Measurements from ENCODE around the gene RALGAPA2. TPM values are rescaled to one million over a fixed set of nuclear protein-coding genes. Genes with fewer than 3 reads are reported as not detected.

RALGAPA2 gene
- total RNA-seq, 1 donor from 2014 or later: 21.0 TPM

DNA sequence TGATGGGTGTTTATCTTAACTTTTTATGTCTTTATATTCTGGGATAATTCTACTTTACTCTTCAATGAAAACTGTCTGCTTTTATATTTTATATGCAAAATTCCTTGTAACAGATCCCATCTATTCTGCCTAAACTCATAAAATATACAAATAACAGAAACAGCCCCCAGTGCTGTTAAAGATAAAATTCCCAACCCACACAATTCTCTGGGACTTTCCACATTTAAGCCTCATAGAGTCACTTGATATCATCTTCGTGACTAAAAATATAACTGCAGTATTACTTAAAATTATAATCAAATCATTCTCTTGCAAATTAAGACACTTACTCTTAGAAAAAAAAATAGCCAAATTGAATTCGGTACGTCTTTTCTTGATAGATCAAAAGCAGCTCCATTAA lies 284.4 kb downstream of the RALGAPA2 start:
- H3K4me3 ChIP-seq: no peak overlapping the region
- no peak for DNase-seq
- H3K4me1 ChIP-seq: no peaks in the 10 kb centered on the region
- no peaks in the 10 kb centered on the region for H3K27me3 ChIP-seq (ENCODE audit: low read depth)
- no peaks in the 10 kb centered on the region for H3K36me3 ChIP-seq
- TF ChIP-seq, protein P1, sequence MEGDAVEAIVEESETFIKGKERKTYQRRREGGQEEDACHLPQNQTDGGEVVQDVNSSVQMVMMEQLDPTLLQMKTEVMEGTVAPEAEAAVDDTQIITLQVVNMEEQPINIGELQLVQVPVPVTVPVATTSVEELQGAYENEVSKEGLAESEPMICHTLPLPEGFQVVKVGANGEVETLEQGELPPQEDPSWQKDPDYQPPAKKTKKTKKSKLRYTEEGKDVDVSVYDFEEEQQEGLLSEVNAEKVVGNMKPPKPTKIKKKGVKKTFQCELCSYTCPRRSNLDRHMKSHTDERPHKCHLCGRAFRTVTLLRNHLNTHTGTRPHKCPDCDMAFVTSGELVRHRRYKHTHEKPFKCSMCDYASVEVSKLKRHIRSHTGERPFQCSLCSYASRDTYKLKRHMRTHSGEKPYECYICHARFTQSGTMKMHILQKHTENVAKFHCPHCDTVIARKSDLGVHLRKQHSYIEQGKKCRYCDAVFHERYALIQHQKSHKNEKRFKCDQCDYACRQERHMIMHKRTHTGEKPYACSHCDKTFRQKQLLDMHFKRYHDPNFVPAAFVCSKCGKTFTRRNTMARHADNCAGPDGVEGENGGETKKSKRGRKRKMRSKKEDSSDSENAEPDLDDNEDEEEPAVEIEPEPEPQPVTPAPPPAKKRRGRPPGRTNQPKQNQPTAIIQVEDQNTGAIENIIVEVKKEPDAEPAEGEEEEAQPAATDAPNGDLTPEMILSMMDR (IDR thresholded peaks at IDR 0.05; ENCODE audit: borderline replicate concordance): no peak
- intact Hi-C loops (cut with micrococcal nuclease): no loop called here
- H3K9me3 ChIP-seq (replicated peaks): no peaks in the 10 kb centered on the region
- no peak overlapping the region for H3K27ac ChIP-seq (replicated peaks)

DNA sequence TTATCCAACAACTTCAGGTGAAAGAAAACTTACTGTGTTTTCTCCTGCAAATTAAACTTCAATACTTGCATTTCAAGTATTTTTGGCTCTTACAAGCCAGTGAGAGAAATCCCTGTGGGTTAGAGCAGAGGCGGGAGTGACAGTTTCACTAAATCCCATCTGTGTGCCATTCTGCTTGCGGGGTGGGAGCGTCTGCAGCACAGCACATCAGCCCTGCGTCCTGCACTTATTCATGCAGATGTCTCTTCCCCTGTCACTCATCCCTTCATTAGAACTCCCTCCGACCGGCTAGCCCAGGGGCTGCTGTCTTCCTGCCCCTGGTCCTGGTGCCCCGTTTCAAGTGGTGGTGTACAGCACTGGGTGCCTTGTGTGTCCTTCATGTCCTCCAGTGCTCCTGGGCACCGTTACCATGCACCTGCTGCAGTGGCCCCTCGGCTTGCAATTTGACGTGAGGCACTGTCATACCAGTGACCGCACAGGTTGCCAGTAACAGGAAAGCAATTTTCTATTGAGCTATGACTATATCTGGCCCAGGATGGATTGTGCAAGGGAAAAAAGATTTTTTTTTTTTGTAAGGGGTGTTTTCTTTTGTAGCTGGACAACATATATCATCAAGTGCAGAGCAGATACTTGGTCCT lies 285.1 kb downstream of the RALGAPA2 start:
- Histone ChIP-seq H3K27me3 (ENCODE audit: low read depth) (no peaks in the 10 kb centered on the region), H3K27ac (replicated peaks) (no peak overlapping the region), H3K36me3 (peaks cover 2% of the 10 kb centered on the region), H3K4me3 (no peak overlapping the region), H3K4me1 (no peaks in the 10 kb centered on the region), H3K9me3 (replicated peaks) (no peaks in the 10 kb centered on the region)
- intact Hi-C loops (cut with micrococcal nuclease): no loop called here
- DNase-seq: no peak
- TF ChIP-seq, protein P1 (IDR thresholded peaks at IDR 0.05; ENCODE audit: borderline replicate concordance): no peak

DNA sequence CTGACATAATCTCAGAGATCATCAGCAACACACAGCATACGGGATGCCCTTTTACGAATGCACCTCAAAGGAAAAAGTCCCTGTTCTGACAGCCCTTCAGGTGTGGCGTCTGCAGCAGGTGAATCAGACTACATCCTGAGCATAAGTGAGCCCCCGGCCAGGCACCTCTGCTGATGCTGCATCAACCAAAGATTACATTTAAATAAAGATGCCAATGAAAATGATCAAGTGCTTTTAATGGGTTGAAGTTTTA lies 285.9 kb downstream of the RALGAPA2 start:
- Histone ChIP-seq H3K4me3 (no peak overlapping the region), H3K27me3 (ENCODE audit: low read depth) (no peaks in the 10 kb centered on the region), H3K9me3 (replicated peaks) (no peaks in the 10 kb centered on the region), H3K36me3 (peaks cover 6% of the 10 kb centered on the region), H3K27ac (replicated peaks) (no peak overlapping the region), H3K4me1 (no peaks in the 10 kb centered on the region)
- DNase-seq: no peak
- TF ChIP-seq, protein P1 (IDR thresholded peaks at IDR 0.05; ENCODE audit: borderline replicate concordance): no peak
- intact Hi-C loops (cut with micrococcal nuclease): no loop called here

DNA sequence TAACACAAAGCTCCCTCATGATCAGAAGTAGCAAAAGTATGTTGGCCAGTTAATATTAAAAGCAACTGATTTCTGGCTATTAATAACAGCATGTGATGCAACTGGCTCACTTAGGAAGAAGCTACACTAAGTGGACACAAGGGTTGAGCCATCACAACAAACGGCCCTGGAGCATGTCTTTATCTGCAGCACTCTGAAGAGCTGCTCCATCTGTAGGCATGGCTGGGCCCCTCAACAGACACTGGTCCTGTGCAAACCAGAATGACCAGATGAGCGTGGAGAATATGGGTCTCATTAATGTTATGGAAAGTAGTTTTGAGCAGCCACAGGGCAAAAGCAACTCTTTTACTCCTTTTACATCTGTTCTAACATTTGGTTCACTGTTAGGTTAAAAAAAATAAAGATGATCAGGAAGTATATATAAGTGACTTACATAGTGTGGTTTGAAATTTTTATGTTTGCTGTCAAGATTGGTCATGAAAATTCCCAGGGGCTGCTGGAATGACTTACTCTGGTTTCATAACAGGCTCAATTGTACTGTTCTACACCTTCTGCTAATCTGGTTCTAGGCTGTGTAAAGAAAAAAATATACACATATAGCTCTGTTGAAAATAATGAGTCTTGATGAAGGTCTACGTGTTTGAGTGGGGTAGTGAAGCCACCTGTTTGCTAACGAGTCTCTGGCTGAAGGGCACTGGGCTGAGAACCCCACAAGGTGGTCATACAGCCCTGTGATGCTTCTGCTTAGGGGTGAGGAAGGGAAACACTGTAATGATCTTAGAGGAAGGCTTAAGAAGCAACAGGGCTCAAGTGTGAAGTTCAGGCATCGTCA lies 286.4 kb downstream of the RALGAPA2 start:
- no peak for DNase-seq
- H3K9me3 ChIP-seq (replicated peaks): no peaks in the 10 kb centered on the region
- H3K36me3 ChIP-seq: peaks cover 6% of the 10 kb centered on the region
- H3K4me3 ChIP-seq: no peak overlapping the region
- H3K27me3 ChIP-seq (ENCODE audit: low read depth): no peaks in the 10 kb centered on the region
- no peaks in the 10 kb centered on the region for H3K4me1 ChIP-seq
- TF ChIP-seq, protein P1 (IDR thresholded peaks at IDR 0.05; ENCODE audit: borderline replicate concordance): no peak
- H3K27ac ChIP-seq (replicated peaks): no peak overlapping the region
- intact Hi-C loops (cut with micrococcal nuclease): no loop called here

DNA sequence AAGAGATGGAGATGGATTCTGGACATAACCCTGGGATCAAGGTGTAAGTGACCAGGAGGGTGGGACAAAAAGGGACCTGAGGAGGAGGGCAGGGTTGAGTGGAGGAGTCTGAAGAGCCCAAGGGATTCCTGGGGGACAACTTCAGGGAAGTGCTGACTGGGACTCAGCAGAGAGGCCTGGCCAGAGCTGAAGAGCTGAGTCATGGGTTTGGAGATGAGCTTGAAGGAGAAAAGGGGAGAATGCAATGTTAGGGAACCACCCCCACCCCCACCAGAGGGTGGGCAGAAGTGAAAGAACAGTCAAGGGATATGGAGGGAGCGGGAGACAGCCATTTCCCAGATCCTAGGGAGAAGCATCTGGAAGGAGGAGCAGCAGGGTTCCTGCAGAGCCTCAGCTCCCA lies 289.3 kb downstream of the RALGAPA2 start:
- H3K4me3 ChIP-seq: no peak overlapping the region
- DNase-seq: no peak
- H3K36me3 ChIP-seq: peaks cover 11% of the 10 kb centered on the region
- no peak overlapping the region for H3K27ac ChIP-seq (replicated peaks)
- H3K9me3 ChIP-seq (replicated peaks): no peaks in the 10 kb centered on the region
- TF ChIP-seq, protein P1 (IDR thresholded peaks at IDR 0.05; ENCODE audit: borderline replicate concordance): no peak
- intact Hi-C loops (cut with micrococcal nuclease): no loop called here
- no peaks in the 10 kb centered on the region for H3K4me1 ChIP-seq
- no peaks in the 10 kb centered on the region for H3K27me3 ChIP-seq (ENCODE audit: low read depth)
